K562 (cell line): ENCODE results near the gene ARL16. TPM values are rescaled to one million over a fixed set of nuclear protein-coding genes. Genes with fewer than 3 reads are reported as not detected.

Experiments
- ARHGAP35 ChIP-seq: fragments of 450-650 bp; IDR thresholded peaks from 2 replicates; pipeline ENCODE4 v1.6.1; 2018; ENCODE audit not compliant: partially characterized antibody
- CBX5 ChIP-seq: IDR thresholded peaks from 2 replicates; pipeline ENCODE4 v1.6.1; 2014; ENCODE audit warnings: low read depth, borderline replicate concordance
- E4F1 ChIP-seq: fragments of 250-450 bp; sonication (Bioruptor Pico); IDR thresholded peaks from 2 replicates; pipeline ENCODE4 v1.5.0; 2021; ENCODE audit warnings: mild to moderate bottlenecking, borderline replicate concordance
- HOMEZ ChIP-seq: fragments of 250-450 bp; sonication (Bioruptor Pico); IDR thresholded peaks from 2 replicates; pipeline ENCODE4 v1.4.0; 2020; ENCODE audit warnings: mild to moderate bottlenecking, moderate library complexity
- NFRKB ChIP-seq: fragments of 450-650 bp; IDR thresholded peaks from 2 replicates; pipeline ENCODE4 v1.6.1; 2016; ENCODE audit warnings: low read depth
- NONO ChIP-seq, 2 experiments: fragments of 200-400 bp in 1 of 2; fragments of 450-650 bp in 1 of 2; formaldehyde crosslinking in 1 of 2; IDR thresholded peaks; 2 replicates each; pipeline ENCODE4 v1.6.1; 2017; ENCODE audit warnings: low read depth in 2 of 2, mild to moderate bottlenecking in 2 of 2, moderate library complexity in 2 of 2, low read length in 1 of 2
- RBM25 ChIP-seq: fragments of 200-400 bp; formaldehyde crosslinking; IDR thresholded peaks from 2 replicates; pipeline ENCODE4 v1.6.1; 2018; ENCODE audit warnings: low read length, low read depth, moderate library complexity; ENCODE audit not compliant: severe bottlenecking
- RERE ChIP-seq: sonication (generic); formaldehyde crosslinking; IDR thresholded peaks from 2 replicates; pipeline ENCODE4 v1.8.0; 2023; ENCODE audit warnings: missing genetic modification reagents, mild to moderate bottlenecking, borderline replicate concordance
- TFAP4 ChIP-seq: sonication (generic); formaldehyde crosslinking; IDR thresholded peaks from 2 replicates; pipeline ENCODE4 v1.8.0; 2022; ENCODE audit warnings: missing genetic modification reagents, mild to moderate bottlenecking, moderate library complexity, borderline replicate concordance
- ZEB2 ChIP-seq: fragments of 450-650 bp; IDR thresholded peaks from 2 replicates; pipeline ENCODE4 v1.6.1; 2016
- ZMIZ1 ChIP-seq, 2 experiments: fragments of 150-350 bp in 1 of 2; IDR thresholded peaks; 2 replicates each; pipeline ENCODE4 v1.6.1; 2012 to 2016; ENCODE audit warnings: low read depth in 2 of 2, low read length in 2 of 2, mild to moderate bottlenecking in 1 of 2, moderate library complexity in 1 of 2
- polyA plus RNA-seq, 8 experiments: library from polyadenylated mRNA; depleted of rRNA in 4 of 8; stranded (reverse) in 5 of 8; unstranded in 3 of 8; fragments of >200 nt; fragmentation: Nextera tagmentation in 2 of 8; fragmentation: Illumina TruSeq in 1 of 8; extraction: Ambion mirVana in 2 of 8; extraction: Trizol in 1 of 8; gene quantifications; 2 replicates each; pipeline versions ENCODE4 v1.2.1 to v1.2.3, GENCODE V29; 2011 to 2014; ENCODE audit warnings: inconsistent platforms in 1 of 8, missing spikeins in 1 of 8
- total RNA-seq, 7 experiments: library from RNA; depleted of rRNA in 6 of 7; stranded (reverse); fragments of >200 nt in 6 of 7; fragmentation: Illumina TruSeq in 2 of 7; extraction: Trizol in 2 of 7; gene quantifications; 2 replicates each; pipeline versions ENCODE4 v1.2.1 to v1.2.3, GENCODE V29; 2011 to 2021; ENCODE audit warnings: low replicate concordance in 1 of 7

The ARL16 gene
- total and polyA plus RNA-seq, 9 of the 15 experiments (the other 6 are each of a cell fraction or from before 2014, with no cell fraction given): 5.4 to 32.4 (median 22.6) TPM

GRCh38 chr17:81665205-81666091 is 18.1 kb downstream of the ARL16 start (continued):
- TF ChIP-seq ZMIZ1 (IDR thresholded peaks at IDR 0.05; ENCODE audit: low read depth in 2 of 2, low read length in 2 of 2): no peak
- no peak for TF ChIP-seq NONO (IDR thresholded peaks at IDR 0.05; ENCODE audit: low read depth in 2 of 2, low read length in 1 of 2)
- TF ChIP-seq CBX5: no peak
- TF ChIP-seq ARHGAP35: no peak
- TF ChIP-seq RBM25: no peak
- TF ChIP-seq E4F1 (CRISPR knock-in tag): no peak
- peak; percentile 83; the same call in 1 of the 2 replicates for TF ChIP-seq NFRKB
- no peak for TF ChIP-seq RERE (CRISPR knock-in tag)
- peak; percentile 25; the same call in 1 of the 2 replicates for TF ChIP-seq HOMEZ
- TF ChIP-seq TFAP4 (CRISPR knock-in tag): no peak
- no peak for TF ChIP-seq ZEB2
